ENCODE measurements around the gene CAST.

DNA sequence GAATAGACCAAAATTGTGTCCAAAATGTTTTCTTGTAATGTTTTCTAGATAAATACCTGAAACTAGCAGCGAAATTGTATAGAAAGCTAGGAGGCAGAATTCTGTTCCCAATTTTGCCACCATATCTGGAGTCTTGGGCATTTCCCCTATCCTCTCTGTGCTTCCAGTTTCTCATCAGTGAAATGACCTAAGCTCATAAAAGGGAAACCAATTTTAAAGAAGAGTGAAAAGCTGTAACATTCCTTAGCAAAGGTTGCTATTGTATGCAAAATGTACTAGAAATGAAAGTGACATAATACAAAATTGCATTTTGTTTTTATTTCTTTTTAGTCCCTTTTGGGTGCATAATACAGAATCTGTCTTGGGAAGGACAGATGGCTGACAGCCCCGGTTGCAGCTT is 36.8 kb upstream of the CAST start:
- no peak for TF ChIP-seq CTCF (IDR thresholded peaks at IDR 0.05)
- TF ChIP-seq POLR2A (IDR thresholded peaks at IDR 0.05): no peak

Measured in adrenal gland (tissue), 5 donors.